ENCODE data around the gene MST1.
"Not testable (repeated sequence)": the region's sequence is repeated elsewhere in the genome, so short reads cannot be mapped to it uniquely, and the experiment has no call there.

DNA sequence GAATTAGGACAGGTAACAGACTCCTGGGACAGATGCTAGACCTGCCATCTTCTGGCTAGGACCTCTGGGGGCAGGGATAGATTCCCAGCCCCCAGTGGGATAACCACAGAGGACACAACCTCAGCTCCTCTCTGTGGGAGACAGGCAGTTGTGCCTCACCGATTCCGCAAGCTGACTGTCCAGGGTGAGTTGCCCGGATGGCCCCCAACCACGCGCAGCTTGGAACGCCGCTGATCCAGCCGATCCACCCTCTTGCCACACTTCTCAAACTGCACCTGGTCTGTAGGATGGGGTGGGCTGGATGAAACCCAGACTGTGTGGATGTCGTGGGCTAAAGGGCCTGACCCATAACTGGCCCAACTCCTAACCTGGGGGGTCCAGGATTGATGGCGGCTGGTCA is 4.2 kb downstream of the MST1 start:
- TF ChIP-seq, protein P1, sequence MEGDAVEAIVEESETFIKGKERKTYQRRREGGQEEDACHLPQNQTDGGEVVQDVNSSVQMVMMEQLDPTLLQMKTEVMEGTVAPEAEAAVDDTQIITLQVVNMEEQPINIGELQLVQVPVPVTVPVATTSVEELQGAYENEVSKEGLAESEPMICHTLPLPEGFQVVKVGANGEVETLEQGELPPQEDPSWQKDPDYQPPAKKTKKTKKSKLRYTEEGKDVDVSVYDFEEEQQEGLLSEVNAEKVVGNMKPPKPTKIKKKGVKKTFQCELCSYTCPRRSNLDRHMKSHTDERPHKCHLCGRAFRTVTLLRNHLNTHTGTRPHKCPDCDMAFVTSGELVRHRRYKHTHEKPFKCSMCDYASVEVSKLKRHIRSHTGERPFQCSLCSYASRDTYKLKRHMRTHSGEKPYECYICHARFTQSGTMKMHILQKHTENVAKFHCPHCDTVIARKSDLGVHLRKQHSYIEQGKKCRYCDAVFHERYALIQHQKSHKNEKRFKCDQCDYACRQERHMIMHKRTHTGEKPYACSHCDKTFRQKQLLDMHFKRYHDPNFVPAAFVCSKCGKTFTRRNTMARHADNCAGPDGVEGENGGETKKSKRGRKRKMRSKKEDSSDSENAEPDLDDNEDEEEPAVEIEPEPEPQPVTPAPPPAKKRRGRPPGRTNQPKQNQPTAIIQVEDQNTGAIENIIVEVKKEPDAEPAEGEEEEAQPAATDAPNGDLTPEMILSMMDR (IDR thresholded peaks at IDR 0.05), result not testable (repeated sequence)
- TF ChIP-seq POLR2A (IDR thresholded peaks at IDR 0.05; ENCODE audit: low read depth); POLR2AphosphoS5 (IDR thresholded peaks at IDR 0.05): not testable (repeated sequence)

All from esophagus muscularis mucosa (tissue), 3 donors.